Upper lobe of left lung (tissue), 6 donors: ENCODE results near the gene KCNQ2. TPM values are rescaled to one million over a fixed set of nuclear protein-coding genes. Genes with fewer than 3 reads are reported as not detected.
A peak's percentile ranks its signal among the peaks of the same experiment; 100 is the strongest.

Experiments
- ATAC-seq, 2 donors: fragments of 200-7000 bp; cut with Tn5 transposase; one replicate each; pipeline ENCODE4 v1.9.1; 2022; ENCODE audit warnings: mild to moderate bottlenecking in 2 of 2, moderate library complexity in 2 of 2; ENCODE audit not compliant: low FRiP score in 2 of 2
- DNase-seq, 2 donors: peaks; one replicate each; pipeline ENCODE4 v3.0.0-alpha.2; 2019 to 2020
- H3K27ac ChIP-seq, 4 donors: fragments of 200-600 bp; sonication (generic); one replicate each; pipeline ENCODE4 v1.5.1; 2016 to 2019
- H3K27me3 ChIP-seq, 4 donors: fragments of 200-600 bp; sonication (generic); one replicate each; pipeline ENCODE4 v1.5.1; 2017 to 2019
- H3K36me3 ChIP-seq, 4 donors: fragments of 200-600 bp; sonication (generic); one replicate each; pipeline ENCODE4 v1.5.1; 2016 to 2019
- H3K4me1 ChIP-seq, 4 donors: fragments of 200-600 bp; sonication (generic); one replicate each; pipeline ENCODE4 v1.5.1; 2018 to 2019
- H3K4me3 ChIP-seq, 4 donors: fragments of 200-600 bp; sonication (generic); one replicate each; pipeline ENCODE4 v1.5.1; 2017 to 2019; ENCODE audit warnings: mild to moderate bottlenecking in 2 of 4, moderate library complexity in 1 of 4
- H3K9me3 ChIP-seq, 4 donors: fragments of 200-600 bp; sonication (generic); one replicate each; pipeline ENCODE4 v1.5.1; 2018 to 2019
- CTCF ChIP-seq, 6 experiments: fragments of 450-650 bp in 4 of 6; fragments of 200-600 bp in 2 of 6; sonication (generic) in 2 of 6; IDR thresholded peaks; one replicate each; pipeline ENCODE4 v1.5.1; 2016 to 2019; ENCODE audit warnings: antibody characterized with exemption in 6 of 6
- EP300 ChIP-seq, 4 donors: sonication (generic); formaldehyde crosslinking; IDR thresholded peaks; one replicate each; pipeline ENCODE4 v1.5.1; 2017; ENCODE audit warnings: antibody characterized with exemption in 4 of 4, control low read depth in 2 of 4
- POLR2A ChIP-seq, 4 donors: fragments of 450-650 bp; IDR thresholded peaks; one replicate each; pipeline ENCODE4 v1.5.1; 2016 to 2017; ENCODE audit warnings: antibody characterized with exemption in 4 of 4, mild to moderate bottlenecking in 2 of 4
- POLR2AphosphoS5 ChIP-seq, 2 donors: sonication (generic); formaldehyde crosslinking; IDR thresholded peaks; one replicate each; pipeline ENCODE4 v1.5.1; 2017; ENCODE audit warnings: antibody characterized with exemption in 2 of 2
- WGBS, 2 donors: methylation state at CpG; one replicate each; pipeline ENCODE4 v1.1.5; 2017 to 2018; 5-methylcytosine and 5-hydroxymethylcytosine counted together
- total RNA-seq, 6 donors: library from RNA; depleted of rRNA in 4 of 6; stranded (reverse); fragments of >200 nt in 4 of 6; gene quantifications; one replicate each; pipeline versions ENCODE4 v1.1.0 to v1.2.1, GENCODE V29; 2016 to 2021
- donor health status: DM: no; HTN: no; CAD: no; lungs with moderate emphysema.
- donor health status: DM: no; HTN: yes; CAD: no; lungs with severe emphysema.

The KCNQ2 gene
- total RNA-seq, 6 donors from 2014 or later = 0.66 TPM; not detected in 5

GRCh38 chr20:63414720-63415430, 57.6 kb downstream of the KCNQ2 start:
- Histone ChIP-seq H3K9me3 (no peaks in the 10 kb centered on the region), H3K4me3 (no peak overlapping the region), H3K4me1 (no peaks in the 10 kb centered on the region), H3K27me3 (no peaks in the 10 kb centered on the region), H3K27ac (no peak overlapping the region), H3K36me3 (no peaks in the 10 kb centered on the region)
- TF ChIP-seq POLR2AphosphoS5 (IDR thresholded peaks at IDR 0.05) (no peak), CTCF (IDR thresholded peaks at IDR 0.05) (no peak), POLR2A (IDR thresholded peaks at IDR 0.05) (no peak), EP300 (IDR thresholded peaks at IDR 0.05) (no peak)
- ATAC-seq = no peak
- DNase-seq = peak in 1 of 2 donors; percentile 76
- WGBS, 2 donors = 90 to 92% methylated on average over 26 to 30 of the region's 45 CpGs

- TF ChIP-seq POLR2AphosphoS5 (IDR thresholded peaks at IDR 0.05) = no peak
- no peak for TF ChIP-seq POLR2A (IDR thresholded peaks at IDR 0.05)
- no peak for TF ChIP-seq EP300 (IDR thresholded peaks at IDR 0.05)
- no peak for TF ChIP-seq CTCF (IDR thresholded peaks at IDR 0.05)
- DNase-seq (peak in 1 of 2 donors; percentile 65), ATAC-seq (no peak)
- H3K4me1 ChIP-seq = no peaks in the 10 kb centered on the region
- H3K4me3 ChIP-seq = no peak overlapping the region
- H3K36me3 ChIP-seq = no peaks in the 10 kb centered on the region
- 87% methylated on average over 15 to 28 of the region's 33 CpGs for WGBS, 2 donors
- H3K9me3 ChIP-seq = no peaks in the 10 kb centered on the region
- no peak overlapping the region for H3K27ac ChIP-seq
- H3K27me3 ChIP-seq = no peaks in the 10 kb centered on the region
Measured at GRCh38 chr20:63413963-63414684, 58.3 kb downstream of the KCNQ2 start.

- peak in 1 of 2 donors; percentile 65 for DNase-seq
- 90 to 92% methylated on average over 9 to 18 of the region's 18 CpGs for WGBS, 2 donors
- no peaks in the 10 kb centered on the region for H3K27me3 ChIP-seq
Measured at GRCh38 chr20:63413323-63413722, 59.1 kb downstream of the KCNQ2 start.

GRCh38 chr20:63412889-63413288, 59.6 kb downstream of the KCNQ2 start:
- TF ChIP-seq EP300 (IDR thresholded peaks at IDR 0.05) = no peak
- no peak for TF ChIP-seq POLR2AphosphoS5 (IDR thresholded peaks at IDR 0.05)
- TF ChIP-seq POLR2A (IDR thresholded peaks at IDR 0.05) = no peak
- TF ChIP-seq CTCF (IDR thresholded peaks at IDR 0.05) = no peak
- no peaks in the 10 kb centered on the region for H3K36me3 ChIP-seq
- no peaks in the 10 kb centered on the region for H3K4me1 ChIP-seq
- DNase-seq (no peak), ATAC-seq (no peak)
- 85 to 87% methylated on average over 5 to 8 of the region's 8 CpGs for WGBS, 2 donors
- H3K9me3 ChIP-seq = no peaks in the 10 kb centered on the region
- H3K4me3 ChIP-seq = no peak overlapping the region
- no peaks in the 10 kb centered on the region for H3K27me3 ChIP-seq
- H3K27ac ChIP-seq = no peak overlapping the region

More at GRCh38 chr20:63413323-63413722, 59.1 kb downstream of the KCNQ2 start:
- no peak overlapping the region for H3K27ac ChIP-seq
- TF ChIP-seq EP300 (IDR thresholded peaks at IDR 0.05) (no peak), CTCF (IDR thresholded peaks at IDR 0.05) (no peak), POLR2A (IDR thresholded peaks at IDR 0.05) (no peak), POLR2AphosphoS5 (IDR thresholded peaks at IDR 0.05) (no peak)
- no peaks in the 10 kb centered on the region for H3K36me3 ChIP-seq
- no peaks in the 10 kb centered on the region for H3K4me1 ChIP-seq
- ATAC-seq = no peak
- H3K4me3 ChIP-seq = no peak overlapping the region
- H3K9me3 ChIP-seq = no peaks in the 10 kb centered on the region
